GM12878 (cell line): ENCODE data around the gene SPAG16. TPM values are rescaled to one million over a fixed set of nuclear protein-coding genes. Genes with fewer than 3 reads are reported as not detected.

ENCODE experiments used
- ATAC-seq: fragments of 200-7000 bp; cut with Tn5 transposase; 3 replicates; pipeline ENCODE4 v1.9.1; 2020; ENCODE audit warnings: mild to moderate bottlenecking, moderate library complexity
- BruUV-seq: library from RNA; stranded (reverse); fragments of 400-500 nt; replicated peaks from 2 replicates; lab custom pipeline; 2021; lab: Mats Ljungman, UMichigan
- CTCF ChIA-PET: fragments of 300-600 bp; sonication (Branson Sonifier 250); formaldehyde crosslinking; extraction: SDS; loops from one replicate; lab custom pipeline; 2021; ENCODE audit warnings: inconsistent platforms; lab: Yijun Ruan, JAX
- POLR2A ChIA-PET: fragments of 350-600 bp; formaldehyde crosslinking; extraction: SDS; loops from one replicate; lab custom pipeline; 2021; ENCODE audit warnings: inconsistent platforms; lab: Charles Lee
- RAD21 ChIA-PET: fragments of 300-600 bp; sonication (Branson Sonifier 250); formaldehyde crosslinking; loops from one replicate; lab custom pipeline; 2023; ENCODE audit warnings: antibody characterized with exemption; ENCODE audit not compliant: unreplicated experiment; lab: Charles Lee
- SMC1A ChIA-PET: fragments of 300-600 bp; sonication (Branson Sonifier 250); formaldehyde crosslinking; loops from one replicate; lab custom pipeline; 2023; ENCODE audit not compliant: unreplicated experiment, uncharacterized antibody; lab: Charles Lee
- DNase-seq: peaks from one replicate; pipeline ENCODE4 v3.0.0-alpha.2; 2011; ENCODE audit warnings: low read depth, low spot score
- FAIRE-seq: peaks from 3 replicates; lab custom pipeline; 2011; peaks lifted over from hg19 to GRCh38; lab: Jason Lieb, UNC
- H2AFZ ChIP-seq: 2 replicates; pipeline ENCODE4 v1.6.0; 2011; ENCODE audit warnings: low read depth, low read length, control low read depth; ENCODE audit not compliant: control insufficient read depth
- H3K27ac ChIP-seq: 2 replicates; pipeline ENCODE4 v1.5.1; 2011; ENCODE audit warnings: control low read depth; ENCODE audit not compliant: control insufficient read depth, insufficient read depth
- H3K27me3 ChIP-seq, 2 experiments: replicated peaks in 1 of 2; 2 replicates each; pipeline versions ENCODE4 v1.6.0 to v1.6.1; 2011; ENCODE audit warnings: low read length in 1 of 2; ENCODE audit not compliant: control insufficient read depth in 2 of 2, insufficient read depth in 2 of 2
- H3K36me3 ChIP-seq, 2 experiments: 2 replicates each; pipeline ENCODE4 v1.5.1; 2011; ENCODE audit warnings: low read length in 1 of 2; ENCODE audit not compliant: control insufficient read depth in 2 of 2, insufficient read depth in 2 of 2
- H3K4me1 ChIP-seq: 2 replicates; pipeline ENCODE4 v1.6.1; 2011; ENCODE audit warnings: mild to moderate bottlenecking, low read length, moderate library complexity, mixed read lengths; ENCODE audit not compliant: control insufficient read depth, insufficient read depth
- H3K4me2 ChIP-seq: 2 replicates; pipeline ENCODE4 v1.6.0; 2011; ENCODE audit warnings: control low read depth; ENCODE audit not compliant: control insufficient read depth, insufficient read depth
- H3K4me3 ChIP-seq: fragments of 200-600 bp; sonication (generic); 2 replicates; pipeline ENCODE4 v1.5.1; 2016
- H3K79me2 ChIP-seq: 2 replicates; pipeline ENCODE4 v1.6.0; 2011; ENCODE audit warnings: low read length; ENCODE audit not compliant: control insufficient read depth, insufficient read depth
- H3K9ac ChIP-seq: 2 replicates; pipeline ENCODE4 v1.8.0; 2011; ENCODE audit warnings: low read length, control low read depth, mixed read lengths; ENCODE audit not compliant: control insufficient read depth, insufficient read depth
- H3K9me3 ChIP-seq: replicated peaks from 3 replicates; pipeline ENCODE4 v1.5.1; 2011; ENCODE audit warnings: mild to moderate bottlenecking, low read length; ENCODE audit not compliant: control insufficient read depth, insufficient read depth
- H4K20me1 ChIP-seq: 2 replicates; pipeline ENCODE4 v1.6.0; 2011; ENCODE audit not compliant: control insufficient read depth, insufficient read depth
- ATF7 ChIP-seq: fragments of 450-650 bp; IDR thresholded peaks from 2 replicates; pipeline ENCODE4 v1.6.1; 2016; ENCODE audit warnings: low read depth, mild to moderate bottlenecking
- BCL11A ChIP-seq: IDR thresholded peaks from 2 replicates; pipeline ENCODE4 v1.6.1; 2011; ENCODE audit warnings: low read depth, low read length
- CHD4 ChIP-seq: fragments of 200-600 bp; sonication (generic); IDR thresholded peaks from 2 replicates; pipeline ENCODE4 v1.6.1; 2016; ENCODE audit warnings: mild to moderate bottlenecking
- FOS ChIP-seq: IDR thresholded peaks from 3 replicates; pipeline ENCODE4 v1.6.1; 2011; ENCODE audit warnings: borderline replicate concordance; ENCODE audit not compliant: insufficient read length; ENCODE audit errors: extremely low read depth
- HDAC2 ChIP-seq: fragments of 200-600 bp; sonication (generic); IDR thresholded peaks from 2 replicates; pipeline ENCODE4 v1.6.1; 2017
- IRF5 ChIP-seq: fragments of 450-650 bp; IDR thresholded peaks from 2 replicates; pipeline ENCODE4 v1.6.1; 2017; ENCODE audit warnings: borderline replicate concordance
- NFIC ChIP-seq: IDR thresholded peaks from 2 replicates; pipeline ENCODE4 v1.6.1; 2012; ENCODE audit warnings: low read depth, mild to moderate bottlenecking, inconsistent platforms, low read length, moderate library complexity
- NFYB ChIP-seq: IDR thresholded peaks from 2 replicates; pipeline ENCODE4 v1.6.1; 2011; ENCODE audit warnings: low read depth, mild to moderate bottlenecking, low read length, improper control_type of control experiment, moderate library complexity; ENCODE audit not compliant: insufficient read depth
- PAX8 ChIP-seq: fragments of 450-650 bp; IDR thresholded peaks from 2 replicates; pipeline ENCODE4 v1.6.1; 2017; ENCODE audit warnings: mild to moderate bottlenecking, moderate library complexity
- POLR2AphosphoS2 ChIP-seq: IDR thresholded peaks from 2 replicates; pipeline ENCODE4 v1.6.1; 2011; ENCODE audit warnings: low read depth, mild to moderate bottlenecking, low read length, improper control_type of control experiment, moderate library complexity
- SIX5 ChIP-seq: IDR thresholded peaks from 2 replicates; pipeline ENCODE4 v1.6.1; 2011; ENCODE audit warnings: mild to moderate bottlenecking, low read depth, low read length, moderate library complexity; ENCODE audit not compliant: severe bottlenecking
- TCF7 ChIP-seq: IDR thresholded peaks from 2 replicates; pipeline ENCODE4 v1.6.1; 2014; ENCODE audit warnings: antibody characterized with exemption, borderline replicate concordance
- USF2 ChIP-seq: IDR thresholded peaks from 2 replicates; pipeline ENCODE4 v1.6.1; 2011; ENCODE audit warnings: low read depth, low read length, improper control_type of control experiment, borderline replicate concordance
- WRNIP1 ChIP-seq: IDR thresholded peaks from 2 replicates; pipeline ENCODE4 v1.6.1; 2011; ENCODE audit warnings: low read depth, low read length, improper control_type of control experiment, borderline replicate concordance
- ZNF217 ChIP-seq: fragments of 450-650 bp; IDR thresholded peaks from 2 replicates; pipeline ENCODE4 v1.6.1; 2017; ENCODE audit warnings: antibody characterized with exemption, mild to moderate bottlenecking
- WGBS: methylation state at CpG from one replicate; pipeline ENCODE4 v1.1.6; 2016; ENCODE audit warnings: low lambda C conversion rate; ENCODE audit not compliant: insufficient replicate concordance, insufficient coverage; ENCODE audit errors: missing lambda C conversion rate; 5-methylcytosine and 5-hydroxymethylcytosine counted together
- in situ Hi-C: fragments of 300-500 bp; cut with MboI; formaldehyde crosslinking; loops from 9 replicates; pipeline ENCODE4 v1.14.3; 2018; ENCODE audit warnings: mixed read lengths
- intact Hi-C: fragments of 100-400 bp; cut with micrococcal nuclease; formaldehyde crosslinking; loops from one replicate; pipeline ENCODE4 v1.14.2; 2022; ENCODE audit not compliant: unreplicated experiment
- polyA plus RNA-seq, 11 experiments: library from polyadenylated mRNA; depleted of rRNA in 4 of 11; unstranded in 6 of 11; stranded (reverse) in 5 of 11; fragments of >200 nt; fragmentation: Nextera tagmentation in 4 of 11; fragmentation: Illumina TruSeq in 1 of 11; extraction: Ambion mirVana in 4 of 11; extraction: Trizol in 1 of 11; gene quantifications; 1 replicate in 1 of 11; 2 replicates in 10 of 11; pipeline versions ENCODE4 v1.2.1 to v1.2.3, GENCODE V29; 2011 to 2016; ENCODE audit warnings: inconsistent platforms in 2 of 11, missing spikeins in 2 of 11, low read depth in 1 of 11
- total RNA-seq, 4 experiments: library from RNA; depleted of rRNA in 3 of 4; stranded (reverse); fragments of >200 nt in 3 of 4; fragmentation: Illumina TruSeq in 1 of 4; extraction: Trizol in 1 of 4; gene quantifications; 2 replicates each; pipeline versions ENCODE4 v1.2.1 to v1.2.3, GENCODE V29; 2013 to 2021

Gene SPAG16
- total and polyA plus RNA-seq, 10 of the 15 experiments (the other 5 are each of a cell fraction or from before 2014, with no cell fraction given), result 6.0 to 25.0 (median 15.2) TPM

GRCh38 chr2:214050731-214051130, 766.5 kb downstream of the SPAG16 start:
- Histone ChIP-seq H3K79me2 (no peaks in the 10 kb centered on the region), H3K9me3 (no peaks in the 10 kb centered on the region), H3K4me1 (no peaks in the 10 kb centered on the region), H3K9ac (no peak overlapping the region), H3K27ac (no peak overlapping the region), H2AFZ (no peak overlapping the region)
- CTCF ChIA-PET, result no interaction called here
- no peak for FAIRE-seq
- TF ChIP-seq IRF5, result no peak
- no peak for TF ChIP-seq TCF7
- TF ChIP-seq ATF7, result no peak
- TF ChIP-seq ZNF217, result no peak
- no peak for TF ChIP-seq HDAC2
- no peak for TF ChIP-seq CHD4
- TF ChIP-seq PAX8, result no peak
- no peak for TF ChIP-seq USF2
- TF ChIP-seq NFYB, result no peak
- TF ChIP-seq BCL11A, result no peak
- no peak for TF ChIP-seq POLR2AphosphoS2
- no peak for TF ChIP-seq FOS
- no peak for TF ChIP-seq WRNIP1
- no peak for TF ChIP-seq NFIC
- TF ChIP-seq SIX5, result no peak
- TF ChIP-seq, all 136 proteins: peak for 0
- WGBS, result 14% methylated on average over 2 of the region's 2 CpGs
- ChIA-PET RAD21 (no interaction called here), SMC1A (interaction anchor here (1.9 kb wide), 1 partner anchor 14 kb away, joined by 4 read pairs; no protein-coding TSS in a partner anchor), POLR2A (interaction anchor here (0.7 kb wide), 2 partner anchors 48 to 398 kb away, joined by 3 to 4 read pairs; no protein-coding TSS in a partner anchor)
- no peaks in the 10 kb centered on the region for H3K27me3 ChIP-seq
- H3K4me3 ChIP-seq, result no peak overlapping the region
- intact Hi-C loops, result no loop called here
- H4K20me1 ChIP-seq, result no peaks in the 10 kb centered on the region
- in situ Hi-C loops, result no loop called here
- no peak for ATAC-seq
- no peak for DNase-seq
- H3K4me2 ChIP-seq, result no peak overlapping the region
- no peaks in the 10 kb centered on the region for H3K36me3 ChIP-seq
- BruUV-seq, result no TSS peak
